HG03139 (cell line): ENCODE data around the gene UBXN2A.
"Not testable (repeated sequence)": the region's sequence is repeated elsewhere in the genome, so short reads cannot be mapped to it uniquely, and the experiment has no call there.

Experiments
- ATAC-seq: cut with Tn5 transposase; IDR thresholded peaks from one replicate; pipeline ENCODE4 v1.9.1; 2021; ENCODE audit not compliant: unreplicated experiment

The UBXN2A gene

GRCh38 chr2:23940718-23941620 lies 706 bp downstream of the UBXN2A start:
- peak; percentile 52 for ATAC-seq

- ATAC-seq: no peak
Measured at GRCh38 chr2:23941644-23942043, 1.4 kb downstream of the UBXN2A start.

GRCh38 chr2:23943666-23944065 lies 3.4 kb downstream of the UBXN2A start:
- no peak for ATAC-seq

- no peak for ATAC-seq
Measured at GRCh38 chr2:23944527-23944926, 4.3 kb downstream of the UBXN2A start.

GRCh38 chr2:23944976-23945375 lies 4.7 kb downstream of the UBXN2A start:
- no peak for ATAC-seq

- no peak for ATAC-seq
Measured at GRCh38 chr2:23947350-23947749, 7.1 kb downstream of the UBXN2A start.

- ATAC-seq: not testable (repeated sequence)
Measured at GRCh38 chr2:23952558-23952957, 12.3 kb downstream of the UBXN2A start.

- no peak for ATAC-seq
Measured at GRCh38 chr2:23953625-23954024, 13.4 kb downstream of the UBXN2A start.

GRCh38 chr2:23954325-23955014 lies 14.2 kb downstream of the UBXN2A start:
- ATAC-seq: no peak

- ATAC-seq: no peak
Measured at GRCh38 chr2:23967846-23968245, 27.6 kb downstream of the UBXN2A start.

- ATAC-seq: no peak
Measured at GRCh38 chr2:23976883-23977282, 36.6 kb downstream of the UBXN2A start.

- ATAC-seq: no peak
Measured at GRCh38 chr2:23988371-23988770, 48.1 kb downstream of the UBXN2A start.

GRCh38 chr2:23992931-23993330 lies 52.7 kb downstream of the UBXN2A start:
- no peak for ATAC-seq

- no peak for ATAC-seq
Measured at GRCh38 chr2:23993736-23994269, 53.5 kb downstream of the UBXN2A start.

- ATAC-seq: no peak
Measured at GRCh38 chr2:23994567-23994966, 54.3 kb downstream of the UBXN2A start.

GRCh38 chr2:24007693-24008092 lies 67.4 kb downstream of the UBXN2A start:
- ATAC-seq: no peak

GRCh38 chr2:24008672-24009366 lies 68.6 kb downstream of the UBXN2A start:
- ATAC-seq: no peak

GRCh38 chr2:24009367-24009679 lies 69.1 kb downstream of the UBXN2A start:
- ATAC-seq: no peak

- no peak for ATAC-seq
Measured at GRCh38 chr2:24009680-24010476, 69.6 kb downstream of the UBXN2A start, which contains the start of gene MFSD2B. Gene MFSD2B, plus strand, starts transcription at chr2:24010085. Its CDS starts 12 bp downstream, at chr2:24010097.

- no peak for ATAC-seq
Measured at GRCh38 chr2:24010477-24011249, 70.4 kb downstream of the UBXN2A start.
